ENCODE measurements around the gene MC3R.

The MC3R gene

GRCh38 chr20:56285496-56285895, 37.0 kb downstream of the MC3R start:
- H3K9ac ChIP-seq (ENCODE audit: low read length) = no peak overlapping the region
- H3K4me2 ChIP-seq (ENCODE audit: low read depth, low read length) = no peak overlapping the region
- no peak for DNase-seq
- no peaks in the 10 kb centered on the region for H3K9me3 ChIP-seq (replicated peaks; ENCODE audit: insufficient read depth, low read length)
- H2AFZ ChIP-seq (ENCODE audit: low read length) = no peak overlapping the region
- H3K4me1 ChIP-seq (ENCODE audit: low read length) = no peaks in the 10 kb centered on the region
- no peaks in the 10 kb centered on the region for H4K20me1 ChIP-seq (ENCODE audit: insufficient read depth, low read length)
- no peaks in the 10 kb centered on the region for H3K27me3 ChIP-seq (replicated peaks; ENCODE audit: insufficient read depth, low read length)
- no peak overlapping the region for H3K4me3 ChIP-seq (ENCODE audit: low read length)
- no peaks in the 10 kb centered on the region for H3K79me2 ChIP-seq (ENCODE audit: low read length)
- no peaks in the 10 kb centered on the region for H3K9me2 ChIP-seq (replicated peaks; ENCODE audit: insufficient read depth, low read length)
- H3K27ac ChIP-seq (ENCODE audit: low read length) = no peak overlapping the region
- TF ChIP-seq CTCF (IDR thresholded peaks at IDR 0.05; ENCODE audit: low read length) (no peak), EZH2 (optimal IDR thresholded peaks at IDR 0.05; ENCODE audit: low read depth, low read length) (no peak), EZH2phosphoT487 (IDR thresholded peaks at IDR 0.05; ENCODE audit: low read length) (no peak)
- no peaks in the 10 kb centered on the region for H3F3A ChIP-seq (ENCODE audit: insufficient read depth, low read length)
- no peaks in the 10 kb centered on the region for H3K36me3 ChIP-seq (replicated peaks; ENCODE audit: insufficient read depth, low read length)

- Histone ChIP-seq H3F3A (ENCODE audit: insufficient read depth, low read length) (no peaks in the 10 kb centered on the region), H3K4me1 (ENCODE audit: low read length) (no peaks in the 10 kb centered on the region), H3K9ac (ENCODE audit: low read length) (no peak overlapping the region), H4K20me1 (ENCODE audit: insufficient read depth, low read length) (no peaks in the 10 kb centered on the region), H3K9me2 (replicated peaks; ENCODE audit: insufficient read depth, low read length) (no peaks in the 10 kb centered on the region), H3K36me3 (replicated peaks; ENCODE audit: insufficient read depth, low read length) (no peaks in the 10 kb centered on the region), H3K27ac (ENCODE audit: low read length) (no peak overlapping the region), H3K79me2 (ENCODE audit: low read length) (no peaks in the 10 kb centered on the region), H2AFZ (ENCODE audit: low read length) (no peak overlapping the region), H3K9me3 (replicated peaks; ENCODE audit: insufficient read depth, low read length) (no peaks in the 10 kb centered on the region), H3K27me3 (replicated peaks; ENCODE audit: insufficient read depth, low read length) (no peaks in the 10 kb centered on the region), H3K4me2 (ENCODE audit: low read depth, low read length) (no peak overlapping the region), H3K4me3 (ENCODE audit: low read length) (no peak overlapping the region)
- TF ChIP-seq EZH2phosphoT487 (IDR thresholded peaks at IDR 0.05; ENCODE audit: low read length) = no peak
- no peak for TF ChIP-seq CTCF (IDR thresholded peaks at IDR 0.05; ENCODE audit: low read length)
- TF ChIP-seq EZH2 (optimal IDR thresholded peaks at IDR 0.05; ENCODE audit: low read depth, low read length) = no peak
- no peak for DNase-seq
Observed at GRCh38 chr20:56289652-56290051, 41.1 kb downstream of the MC3R start.

- H3K9me3 ChIP-seq (replicated peaks; ENCODE audit: insufficient read depth, low read length) = no peaks in the 10 kb centered on the region
- H3K9ac ChIP-seq (ENCODE audit: low read length) = no peak overlapping the region
- H3K4me1 ChIP-seq (ENCODE audit: low read length) = no peaks in the 10 kb centered on the region
- H3K79me2 ChIP-seq (ENCODE audit: low read length) = no peaks in the 10 kb centered on the region
- no peak overlapping the region for H2AFZ ChIP-seq (ENCODE audit: low read length)
- H4K20me1 ChIP-seq (ENCODE audit: insufficient read depth, low read length) = no peaks in the 10 kb centered on the region
- H3K4me2 ChIP-seq (ENCODE audit: low read depth, low read length) = no peak overlapping the region
- DNase-seq = no peak
- no peaks in the 10 kb centered on the region for H3K36me3 ChIP-seq (replicated peaks; ENCODE audit: insufficient read depth, low read length)
- H3K27me3 ChIP-seq (replicated peaks; ENCODE audit: insufficient read depth, low read length) = no peaks in the 10 kb centered on the region
- H3K4me3 ChIP-seq (ENCODE audit: low read length) = no peak overlapping the region
- H3F3A ChIP-seq (ENCODE audit: insufficient read depth, low read length) = no peaks in the 10 kb centered on the region
- TF ChIP-seq EZH2 (optimal IDR thresholded peaks at IDR 0.05; ENCODE audit: low read depth, low read length) = no peak
- TF ChIP-seq EZH2phosphoT487 (IDR thresholded peaks at IDR 0.05; ENCODE audit: low read length) = no peak
- no peak for TF ChIP-seq CTCF (IDR thresholded peaks at IDR 0.05; ENCODE audit: low read length)
- no peaks in the 10 kb centered on the region for H3K9me2 ChIP-seq (replicated peaks; ENCODE audit: insufficient read depth, low read length)
- no peak overlapping the region for H3K27ac ChIP-seq (ENCODE audit: low read length)
Observed at GRCh38 chr20:56299362-56299761, 50.8 kb downstream of the MC3R start.
